Neural cell (in vitro differentiated cells): ENCODE measurements around the gene PWP2. TPM values are rescaled to one million over a fixed set of nuclear protein-coding genes. Genes with fewer than 3 reads are reported as not detected.
"Not testable (repeated sequence)": the region's sequence is repeated elsewhere in the genome, so short reads cannot be mapped to it uniquely, and the experiment has no call there.

ENCODE experiments used
- H2AFZ ChIP-seq: fragments of 200-600, 300-800 bp; sonication (generic), shearing (Covaris generic); 2 replicates; pipeline ENCODE4 v1.6.0; 2014; ENCODE audit warnings: low read depth, mild to moderate bottlenecking, antibody characterized with exemption, low read length, moderate library complexity
- H3F3A ChIP-seq: fragments of 200-600 bp; shearing (Covaris generic); 2 replicates; pipeline ENCODE4 v1.6.1; 2016; ENCODE audit warnings: mild to moderate bottlenecking, moderate library complexity, mixed read lengths, antibody characterized with exemption, low read length; ENCODE audit not compliant: insufficient read depth, poor library complexity, severe bottlenecking
- H3K27ac ChIP-seq: fragments of 200-600, 300-800 bp; sonication (generic), shearing (Covaris generic); 2 replicates; pipeline ENCODE4 v1.5.1; 2014; ENCODE audit warnings: mild to moderate bottlenecking, low read length, moderate library complexity
- H3K27me3 ChIP-seq: fragments of 300-800, 200-600 bp; sonication (generic), shearing (Covaris generic); 2 replicates; pipeline ENCODE4 v1.6.0; 2014; ENCODE audit warnings: mild to moderate bottlenecking, low read depth, low read length, moderate library complexity; ENCODE audit not compliant: insufficient read depth
- H3K36me3 ChIP-seq: fragments of 300-800, 200-600 bp; sonication (generic), shearing (Covaris generic); 2 replicates; pipeline ENCODE4 v1.5.1; 2014; ENCODE audit warnings: mild to moderate bottlenecking, antibody characterized with exemption, low read length, moderate library complexity; ENCODE audit not compliant: insufficient read depth
- H3K4me2 ChIP-seq: fragments of 300-800, 200-600 bp; sonication (generic), shearing (Covaris generic); 2 replicates; pipeline ENCODE4 v1.6.0; 2014; ENCODE audit warnings: mild to moderate bottlenecking, low read length
- H3K4me3 ChIP-seq: fragments of 300-800, 200-600 bp; sonication (generic), shearing (Covaris generic); 2 replicates; pipeline ENCODE4 v1.5.1; 2014; ENCODE audit warnings: mild to moderate bottlenecking, low read length, moderate library complexity
- H3K79me2 ChIP-seq: fragments of 200-600 bp; shearing (Covaris generic); replicated peaks from 2 replicates; pipeline ENCODE4 v1.6.0; 2014; ENCODE audit warnings: mild to moderate bottlenecking, low read length, moderate library complexity; ENCODE audit not compliant: insufficient read depth
- H3K9ac ChIP-seq: fragments of 300-800, 200-600 bp; sonication (generic), shearing (Covaris generic); 2 replicates; pipeline ENCODE4 v1.6.1; 2016; ENCODE audit warnings: mild to moderate bottlenecking, low read length, mixed read lengths
- H3K9me2 ChIP-seq: fragments of 200-600 bp; shearing (Covaris generic); 2 replicates; pipeline ENCODE4 v1.6.1; 2016; ENCODE audit warnings: mild to moderate bottlenecking, low read length, mixed read lengths; ENCODE audit not compliant: insufficient read depth
- H3K9me3 ChIP-seq: fragments of 200-600, 300-800 bp; sonication (generic), shearing (Covaris generic); 2 replicates; pipeline ENCODE4 v1.6.1; 2016; ENCODE audit warnings: mild to moderate bottlenecking, mixed run types, low read length, moderate library complexity, mixed read lengths
- H4K20me1 ChIP-seq: fragments of 200-600 bp; shearing (Covaris generic); 2 replicates; pipeline ENCODE4 v1.6.1; 2016; ENCODE audit warnings: mild to moderate bottlenecking, mixed run types; ENCODE audit not compliant: insufficient read depth
- EZH2 ChIP-seq: fragments of 200-600, 300-800 bp; shearing (Covaris generic), sonication (generic); IDR thresholded peaks from 2 replicates; pipeline ENCODE4 v1.6.1; 2014; ENCODE audit warnings: antibody characterized with exemption, low read length, borderline replicate concordance, mild to moderate bottlenecking; ENCODE audit not compliant: insufficient read depth, poor library complexity, severe bottlenecking
- MXI1 ChIP-seq: fragments of 450-650 bp; conservative IDR thresholded peaks from 2 replicates; pipeline ENCODE4 v1.6.1; 2014; ENCODE audit warnings: antibody characterized with exemption, mild to moderate bottlenecking; ENCODE audit not compliant: poor library complexity, severe bottlenecking
- POLR2AphosphoS5 ChIP-seq: IDR thresholded peaks from 2 replicates; pipeline ENCODE4 v1.6.1; 2012
- RAD21 ChIP-seq: fragments of 450-650 bp; conservative IDR thresholded peaks from 2 replicates; pipeline ENCODE4 v1.6.1; 2014; ENCODE audit warnings: antibody characterized with exemption, mild to moderate bottlenecking, moderate library complexity
- polyA plus RNA-seq: library from polyadenylated mRNA; depleted of rRNA; stranded (reverse); fragments of >200 nt; gene quantifications from 2 replicates; pipeline ENCODE4 v1.2.3, GENCODE V29; 2014

The PWP2 gene
- polyA plus RNA-seq, 1 donor from 2014 or later, result 1.7 TPM

- Histone ChIP-seq H4K20me1 (no peaks in the 10 kb centered on the region), H3K4me3 (no peak overlapping the region), H3K36me3 (peaks cover 3% of the 10 kb centered on the region), H3K9me3 (no peaks in the 10 kb centered on the region), H3K9me2 (no peaks in the 10 kb centered on the region), H3K4me2 (no peak overlapping the region), H3K27me3 (no peaks in the 10 kb centered on the region), H3K9ac (no peak overlapping the region), H3F3A (no peaks in the 10 kb centered on the region), H2AFZ (no peak overlapping the region), H3K27ac (no peak overlapping the region), H3K79me2 (no peaks in the 10 kb centered on the region)
- TF ChIP-seq MXI1 (no peak), EZH2 (no peak), RAD21 (no peak), POLR2AphosphoS5 (no peak)
Observed at GRCh38 chr21:44094832-44095231, 12.4 kb upstream of the PWP2 start.

GRCh38 chr21:44098507-44098906 lies 8.7 kb upstream of the PWP2 start:
- H3F3A ChIP-seq, H3K27me3 ChIP-seq, H3K79me2 ChIP-seq, H3K9ac ChIP-seq, H2AFZ ChIP-seq, H3K27ac ChIP-seq, H3K9me3 ChIP-seq, H4K20me1 ChIP-seq, H3K4me2 ChIP-seq, H3K9me2 ChIP-seq, H3K36me3 ChIP-seq, H3K4me3 ChIP-seq: not testable (repeated sequence)

GRCh38 chr21:44098964-44099363 lies 8.2 kb upstream of the PWP2 start:
- not testable (repeated sequence) for H3K4me3 ChIP-seq, H3K9me3 ChIP-seq, H3K9ac ChIP-seq, H3K27me3 ChIP-seq, H3K4me2 ChIP-seq, H3F3A ChIP-seq, H2AFZ ChIP-seq, H3K36me3 ChIP-seq, H4K20me1 ChIP-seq, H3K9me2 ChIP-seq, H3K79me2 ChIP-seq, H3K27ac ChIP-seq

GRCh38 chr21:44107589-44107988 lies 390 bp downstream of the PWP2 start:
- not testable (repeated sequence) for H3K4me3 ChIP-seq, H3K36me3 ChIP-seq, H2AFZ ChIP-seq, H3K9ac ChIP-seq, H3K9me2 ChIP-seq, H4K20me1 ChIP-seq, H3K27me3 ChIP-seq, H3F3A ChIP-seq, H3K9me3 ChIP-seq, H3K27ac ChIP-seq, H3K79me2 ChIP-seq, H3K4me2 ChIP-seq

- H3K79me2 ChIP-seq, H3K4me3 ChIP-seq, H3K9ac ChIP-seq, H3K9me2 ChIP-seq, H2AFZ ChIP-seq, H3K36me3 ChIP-seq, H3F3A ChIP-seq, H3K9me3 ChIP-seq, H4K20me1 ChIP-seq, H3K4me2 ChIP-seq, H3K27ac ChIP-seq, H3K27me3 ChIP-seq: not testable (repeated sequence)
Observed at GRCh38 chr21:44113702-44114371, 6.6 kb downstream of the PWP2 start.

- H3K9me2 ChIP-seq, H3K79me2 ChIP-seq, H3K9ac ChIP-seq, H3F3A ChIP-seq, H3K27me3 ChIP-seq, H2AFZ ChIP-seq, H3K27ac ChIP-seq, H3K4me3 ChIP-seq, H4K20me1 ChIP-seq, H3K4me2 ChIP-seq, H3K9me3 ChIP-seq, H3K36me3 ChIP-seq: not testable (repeated sequence)
Observed at GRCh38 chr21:44122131-44122530, 14.9 kb downstream of the PWP2 start.

GRCh38 chr21:44127827-44128226 lies 20.6 kb downstream of the PWP2 start:
- not testable (repeated sequence) for H3K4me2 ChIP-seq, H3K27ac ChIP-seq, H3K79me2 ChIP-seq, H3K9me2 ChIP-seq, H3K9ac ChIP-seq, H3K9me3 ChIP-seq, H3K27me3 ChIP-seq, H3K36me3 ChIP-seq, H3K4me3 ChIP-seq, H2AFZ ChIP-seq, H3F3A ChIP-seq, H4K20me1 ChIP-seq
